Measurements from ENCODE around the gene MYO15A.

The MYO15A gene

DNA sequence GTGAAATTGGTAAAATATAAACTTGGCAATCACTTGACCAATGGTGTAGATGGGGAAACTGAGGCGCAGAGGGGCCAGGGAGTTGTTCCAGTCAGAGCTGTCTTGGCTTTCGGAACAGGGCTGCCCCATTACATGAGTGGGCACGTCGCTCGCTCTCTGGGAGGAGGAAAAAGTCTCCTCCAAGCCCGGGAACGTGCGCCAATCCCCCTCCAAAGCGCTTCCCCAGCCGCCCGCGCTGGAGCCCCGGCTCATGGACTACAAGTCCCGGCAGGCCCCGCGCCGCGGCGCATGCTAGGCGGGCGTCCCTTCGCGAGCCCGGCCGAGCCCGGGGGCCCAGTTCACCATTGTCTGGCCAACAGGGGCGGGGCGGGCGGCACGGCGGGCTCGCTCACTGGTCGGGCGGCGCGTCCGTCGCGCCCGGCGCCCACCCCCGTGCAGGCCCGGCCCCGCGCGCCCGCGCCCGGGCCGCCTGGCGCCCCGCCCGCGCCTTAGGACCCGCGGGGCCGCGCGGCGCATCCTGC is 116.6 kb downstream of the MYO15A start, which contains the start of gene LLGL1:
TSS of gene LLGL1 (plus strand) at position 515 of the 521 bp plus-strand sequence. CDS start 48 bp downstream, outside the sequence.
- DNase-seq, result peak; percentile 89

DNA sequence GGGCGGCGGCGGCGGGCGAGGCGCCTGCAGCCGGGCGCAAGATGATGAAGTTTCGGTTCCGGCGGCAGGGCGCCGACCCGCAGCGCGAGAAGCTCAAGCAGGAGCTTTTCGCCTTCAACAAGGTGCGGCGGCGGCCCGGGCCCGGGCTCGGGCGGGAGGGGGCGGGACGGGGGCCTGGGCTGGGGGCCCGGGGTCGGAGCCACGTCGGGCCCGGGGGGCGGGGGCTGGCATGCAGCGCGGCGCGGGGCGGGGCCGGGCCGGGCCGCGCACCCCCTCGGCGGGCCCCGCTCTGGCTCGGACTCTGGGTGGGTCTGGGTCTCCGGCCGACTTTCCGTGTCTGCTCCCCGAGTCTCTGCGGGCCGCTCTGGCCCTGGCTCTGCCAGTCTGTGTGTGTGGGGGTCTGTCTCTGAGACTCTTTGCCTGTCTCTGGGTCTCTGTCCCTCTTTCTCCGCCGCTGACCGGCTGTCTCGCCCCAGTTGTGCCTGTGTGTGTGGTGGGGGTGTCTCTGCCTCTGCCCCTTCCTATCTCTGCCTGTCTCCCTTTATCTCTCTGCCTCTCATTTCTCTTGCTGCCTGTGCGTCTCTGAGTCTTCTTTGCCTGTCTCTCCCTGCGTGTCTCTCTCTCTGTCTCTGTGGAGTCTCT is 117.2 kb downstream of the MYO15A start:
- peak; percentile 12 for DNase-seq

DNA sequence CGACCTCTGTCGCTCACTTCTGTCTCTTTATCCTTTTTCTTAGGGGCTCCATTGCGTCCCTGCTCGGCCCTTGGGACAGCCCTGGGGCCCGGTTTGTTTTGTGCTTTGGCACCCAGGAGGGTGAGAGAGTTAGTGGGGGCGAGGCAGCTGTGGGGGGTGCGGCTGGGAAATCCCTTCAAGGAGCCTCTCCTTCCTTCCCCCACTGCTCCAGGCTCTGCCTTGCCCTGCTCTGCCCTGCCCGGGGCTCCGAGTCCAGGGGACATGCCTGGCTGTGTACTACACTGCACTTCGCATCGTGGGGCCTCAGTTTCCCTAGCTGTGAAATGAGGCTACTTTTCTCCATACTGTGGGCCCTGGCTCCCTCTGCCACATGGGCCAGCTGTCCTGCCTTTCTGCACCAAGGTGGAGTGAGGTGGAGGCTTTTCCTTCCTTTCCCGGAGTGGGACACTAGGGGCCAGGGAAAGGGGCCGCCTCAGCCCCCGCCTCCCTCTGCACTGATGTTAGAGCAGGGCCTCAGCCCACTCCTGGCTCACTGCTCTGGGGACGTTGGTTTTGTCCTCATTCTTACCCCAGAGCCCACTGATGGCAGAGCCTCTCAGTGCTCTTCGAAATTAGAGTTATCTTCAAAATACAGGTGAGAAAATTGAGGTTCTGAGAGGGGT is 117.9 kb downstream of the MYO15A start:
- no peak for DNase-seq

DNA sequence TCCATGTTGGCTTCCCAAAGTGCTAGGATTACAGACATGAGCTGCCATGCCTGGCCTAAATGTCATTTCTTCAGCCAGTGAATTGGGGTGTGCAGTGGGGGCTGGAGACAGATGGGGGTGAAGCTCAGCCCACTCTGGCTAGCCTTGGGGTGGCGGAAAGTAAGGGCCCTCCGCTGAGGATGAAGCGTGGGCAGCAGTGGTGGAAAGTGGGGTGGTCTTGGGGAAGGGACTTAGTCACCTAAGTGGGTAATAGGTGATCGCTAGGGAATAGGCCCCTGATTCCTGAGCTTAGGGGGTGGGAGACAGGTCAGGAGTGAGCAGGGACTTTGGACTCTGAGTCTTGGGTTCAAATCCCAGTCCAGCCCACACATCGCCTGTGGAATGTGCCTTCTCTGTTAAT is 119.1 kb downstream of the MYO15A start:
- no peak for DNase-seq

DNA sequence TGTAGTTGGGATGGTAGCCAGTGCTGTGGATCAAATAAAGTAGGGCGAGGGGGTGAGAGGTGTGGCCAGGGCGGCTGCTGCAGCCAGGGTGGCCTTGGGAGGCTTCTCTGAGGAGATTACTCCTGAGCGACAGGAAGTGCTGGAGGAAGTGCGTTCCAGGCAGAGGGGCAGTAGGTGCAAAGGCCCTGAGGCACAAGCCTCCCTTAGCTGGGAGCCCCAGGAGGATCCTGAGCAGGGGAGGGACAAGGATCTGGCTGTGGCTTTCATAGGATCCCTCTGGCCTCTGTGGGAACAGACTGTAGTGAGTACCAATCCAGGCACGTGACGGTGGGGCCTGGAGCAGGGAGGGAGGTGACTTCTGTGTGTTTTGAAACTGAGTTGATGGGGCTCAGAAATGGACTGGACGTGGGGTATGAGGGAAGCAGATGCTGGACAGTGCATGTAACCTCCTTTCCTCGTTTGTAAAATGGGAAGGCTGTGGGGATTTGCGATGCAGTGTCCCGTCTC is 119.7 kb downstream of the MYO15A start:
- DNase-seq, result no peak

DNA sequence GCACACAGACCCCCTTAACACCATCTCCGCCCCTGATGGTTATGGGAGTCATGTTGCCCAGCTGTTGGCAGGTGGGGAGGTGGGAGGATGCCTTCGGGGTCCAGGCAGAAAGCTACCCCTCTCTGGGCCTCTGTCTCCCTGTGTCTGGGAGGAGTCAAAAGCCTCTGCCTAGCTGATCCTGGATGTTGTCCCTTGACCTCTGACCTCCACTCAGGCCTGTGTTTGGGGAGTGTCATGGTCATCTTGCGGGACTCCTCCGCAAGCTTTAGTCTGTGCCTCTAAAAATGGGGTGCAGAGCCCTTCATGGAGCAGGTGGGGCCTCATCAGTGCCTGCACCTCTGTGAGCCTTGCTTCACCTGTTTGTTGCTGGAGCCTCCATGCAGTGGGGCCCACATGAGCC is 120.7 kb downstream of the MYO15A start:
- DNase-seq, result no peak

Measured in OCI-M1 (cell line).